ENCODE results near the gene SHOC2. TPM values are rescaled to one million over a fixed set of nuclear protein-coding genes. Genes with fewer than 3 reads are reported as not detected.

Gene SHOC2
- total RNA-seq, 4 donors from 2014 or later, result 38.6 to 124 (median 68.2) TPM

DNA sequence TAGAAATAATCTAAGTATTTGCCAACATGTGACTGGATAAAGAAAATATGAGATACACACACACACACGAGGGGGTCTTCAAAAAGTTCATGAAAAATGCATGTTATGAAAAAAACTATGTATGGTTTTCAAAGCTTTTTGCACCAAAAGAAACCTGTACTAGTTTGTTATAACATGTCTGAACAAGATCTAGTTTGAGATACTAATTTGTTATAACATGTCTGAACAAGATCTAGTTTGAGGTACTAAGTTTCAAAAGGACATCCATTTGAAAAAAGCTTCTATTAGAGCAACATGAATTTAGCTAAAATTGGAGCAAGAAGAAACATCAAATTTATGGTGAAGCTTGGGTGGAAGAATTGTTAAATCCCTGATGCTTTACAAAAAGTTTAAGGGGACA, 137.6 kb downstream of the SHOC2 start:
- Histone ChIP-seq H3K27ac (no peak overlapping the region), H3K4me3 (no peak overlapping the region), H3K27me3 (no peaks in the 10 kb centered on the region), H3K9me3 (peaks cover 0 to 3% (median 1%) of the 10 kb centered on the region in 4 donors), H3K36me3 (no peaks in the 10 kb centered on the region), H3K4me1 (no peaks in the 10 kb centered on the region)
- TF ChIP-seq POLR2A (IDR thresholded peaks at IDR 0.05) (no peak), CTCF (IDR thresholded peaks at IDR 0.05) (no peak)
- no peak for DNase-seq

Small RNA genes lying within 50 kb of the gene (small RNA-seq; reads per million reads assigned to genes)
- gene MIR548E, result 0 to 2.1 reads per million in 2 donors

Other genes with a start within 250 kb of the SHOC2 start
- gene PDCD4, start 47.7 kb upstream of the SHOC2 start, total RNA-seq, result 100 to 1,000 TPM; 301 to 538 (median 330) TPM
- gene BBIP1, start 424 bp upstream of the SHOC2 start, total RNA-seq, result 10 to 100 TPM in 3 of 4 donors, 1 to 10 TPM in 1; 9.8 to 32.2 (median 14.5) TPM
- 10 to 100 TPM in 1 of 4 donors, 1 to 10 TPM in 2, not detected in 1; 4.6 to 11.6 (median 5.6) TPM for gene ADRA2A, start 157.4 kb downstream of the SHOC2 start, total RNA-seq

Data from Peyer's patch (tissue), 4 donors.